Lower lobe of right lung (tissue), 2 donors: Measurements from ENCODE around the gene STRIP1. TPM values are rescaled to one million over a fixed set of nuclear protein-coding genes. Genes with fewer than 3 reads are reported as not detected.

ENCODE experiments used
- ATAC-seq, 2 donors: fragments of 200-7000 bp; cut with Tn5 transposase; one replicate each; pipeline ENCODE4 v1.9.1; 2020 to 2022; ENCODE audit warnings: mild to moderate bottlenecking in 2 of 2, moderate library complexity in 2 of 2
- DNase-seq: peaks from one replicate; pipeline ENCODE4 v3.0.0-alpha.2; 2020
- H3K27ac ChIP-seq: fragments of 200-600 bp; one replicate; pipeline ENCODE4 v1.8.0; 2022
- H3K27me3 ChIP-seq: fragments of 200-600 bp; one replicate; pipeline ENCODE4 v1.8.0; 2022; ENCODE audit warnings: low read depth
- H3K36me3 ChIP-seq: fragments of 200-600 bp; one replicate; pipeline ENCODE4 v1.8.0; 2022; ENCODE audit warnings: mild to moderate bottlenecking
- H3K4me1 ChIP-seq: fragments of 200-600 bp; one replicate; pipeline ENCODE4 v1.8.0; 2022
- H3K4me3 ChIP-seq: fragments of 200-600 bp; one replicate; pipeline ENCODE4 v1.8.0; 2022; ENCODE audit warnings: mild to moderate bottlenecking
- H3K9me3 ChIP-seq: fragments of 200-600 bp; one replicate; pipeline ENCODE4 v1.8.0; 2022
- intact Hi-C: fragments of 100-400 bp; cut with DNase I; formaldehyde crosslinking; loops from one replicate; pipeline ENCODE4 v1.11.0; 2022
- total RNA-seq: library from RNA; stranded (reverse); fragmentation: NEBNext Ultra II Directional; extraction: Animal tissue kit (Norgen Biotek cat#: 25700); gene quantifications from one replicate; pipeline ENCODE4 v1.2.1, GENCODE V29; 2021
- TF ChIP-seq, protein P1 (sequence below): fragments of 200-600 bp; IDR thresholded peaks from one replicate; pipeline ENCODE4 v1.8.0; 2022; ENCODE audit warnings: antibody characterized with exemption, mild to moderate bottlenecking
- donor health status: DM: no; HTN: yes; CAD: no; lungs with severe emphysema.

STRIP1 gene
- total RNA-seq, 1 donor from 2014 or later: 36.5 TPM

DNA sequence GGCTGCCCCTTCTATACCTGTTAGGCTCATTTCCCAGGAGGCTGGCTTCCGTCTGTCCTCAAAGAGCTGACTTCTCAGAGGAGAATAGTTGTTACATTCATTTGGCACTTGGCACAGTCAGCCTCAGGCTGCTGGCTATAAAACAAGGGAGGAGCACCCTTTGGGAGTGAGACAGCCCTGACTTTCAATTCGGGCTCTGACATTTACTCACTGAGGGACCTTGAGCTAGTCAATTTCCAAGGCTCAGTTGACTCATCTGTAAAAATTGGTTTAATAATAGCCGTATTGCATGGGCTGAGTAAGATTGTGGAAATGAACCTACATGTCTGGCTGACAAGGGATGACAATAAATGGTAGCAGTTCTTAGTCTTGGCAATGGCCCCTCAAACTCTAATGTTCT is 22.4 kb downstream of the STRIP1 start:
- ATAC-seq (no peak), DNase-seq (no peak)
- intact Hi-C loops: no loop called here
- Histone ChIP-seq H3K27me3 (no peaks in the 10 kb centered on the region), H3K36me3 (peaks cover 72% of the 10 kb centered on the region), H3K4me1 (peaks cover 3% of the 10 kb centered on the region), H3K4me3 (no peak overlapping the region), H3K27ac (no peak overlapping the region), H3K9me3 (no peaks in the 10 kb centered on the region)
- TF ChIP-seq, protein P1, sequence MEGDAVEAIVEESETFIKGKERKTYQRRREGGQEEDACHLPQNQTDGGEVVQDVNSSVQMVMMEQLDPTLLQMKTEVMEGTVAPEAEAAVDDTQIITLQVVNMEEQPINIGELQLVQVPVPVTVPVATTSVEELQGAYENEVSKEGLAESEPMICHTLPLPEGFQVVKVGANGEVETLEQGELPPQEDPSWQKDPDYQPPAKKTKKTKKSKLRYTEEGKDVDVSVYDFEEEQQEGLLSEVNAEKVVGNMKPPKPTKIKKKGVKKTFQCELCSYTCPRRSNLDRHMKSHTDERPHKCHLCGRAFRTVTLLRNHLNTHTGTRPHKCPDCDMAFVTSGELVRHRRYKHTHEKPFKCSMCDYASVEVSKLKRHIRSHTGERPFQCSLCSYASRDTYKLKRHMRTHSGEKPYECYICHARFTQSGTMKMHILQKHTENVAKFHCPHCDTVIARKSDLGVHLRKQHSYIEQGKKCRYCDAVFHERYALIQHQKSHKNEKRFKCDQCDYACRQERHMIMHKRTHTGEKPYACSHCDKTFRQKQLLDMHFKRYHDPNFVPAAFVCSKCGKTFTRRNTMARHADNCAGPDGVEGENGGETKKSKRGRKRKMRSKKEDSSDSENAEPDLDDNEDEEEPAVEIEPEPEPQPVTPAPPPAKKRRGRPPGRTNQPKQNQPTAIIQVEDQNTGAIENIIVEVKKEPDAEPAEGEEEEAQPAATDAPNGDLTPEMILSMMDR: no peak

GRCh38 chr1:110057963-110058518 is 23.6 kb downstream of the STRIP1 start:
- no peak overlapping the region for H3K4me3 ChIP-seq
- H3K9me3 ChIP-seq: no peaks in the 10 kb centered on the region
- TF ChIP-seq, protein P1: no peak
- intact Hi-C loops: no loop called here
- ATAC-seq: peak; percentile 23 to 64
- peaks cover 60% of the 10 kb centered on the region for H3K36me3 ChIP-seq
- DNase-seq: peak; percentile 62
- no peak overlapping the region for H3K27ac ChIP-seq
- H3K27me3 ChIP-seq: no peaks in the 10 kb centered on the region
- H3K4me1 ChIP-seq: peaks cover 3% of the 10 kb centered on the region

- no peak overlapping the region for H3K4me3 ChIP-seq
- H3K36me3 ChIP-seq: peaks cover 54% of the 10 kb centered on the region
- intact Hi-C loops: no loop called here
- H3K4me1 ChIP-seq: peaks cover 3% of the 10 kb centered on the region
- no peak overlapping the region for H3K27ac ChIP-seq
- H3K27me3 ChIP-seq: no peaks in the 10 kb centered on the region
- H3K9me3 ChIP-seq: no peaks in the 10 kb centered on the region
- TF ChIP-seq, protein P1: no peak
- DNase-seq (no peak), ATAC-seq (no peak)
Measured at GRCh38 chr1:110058591-110058990, 24.2 kb downstream of the STRIP1 start.

DNA sequence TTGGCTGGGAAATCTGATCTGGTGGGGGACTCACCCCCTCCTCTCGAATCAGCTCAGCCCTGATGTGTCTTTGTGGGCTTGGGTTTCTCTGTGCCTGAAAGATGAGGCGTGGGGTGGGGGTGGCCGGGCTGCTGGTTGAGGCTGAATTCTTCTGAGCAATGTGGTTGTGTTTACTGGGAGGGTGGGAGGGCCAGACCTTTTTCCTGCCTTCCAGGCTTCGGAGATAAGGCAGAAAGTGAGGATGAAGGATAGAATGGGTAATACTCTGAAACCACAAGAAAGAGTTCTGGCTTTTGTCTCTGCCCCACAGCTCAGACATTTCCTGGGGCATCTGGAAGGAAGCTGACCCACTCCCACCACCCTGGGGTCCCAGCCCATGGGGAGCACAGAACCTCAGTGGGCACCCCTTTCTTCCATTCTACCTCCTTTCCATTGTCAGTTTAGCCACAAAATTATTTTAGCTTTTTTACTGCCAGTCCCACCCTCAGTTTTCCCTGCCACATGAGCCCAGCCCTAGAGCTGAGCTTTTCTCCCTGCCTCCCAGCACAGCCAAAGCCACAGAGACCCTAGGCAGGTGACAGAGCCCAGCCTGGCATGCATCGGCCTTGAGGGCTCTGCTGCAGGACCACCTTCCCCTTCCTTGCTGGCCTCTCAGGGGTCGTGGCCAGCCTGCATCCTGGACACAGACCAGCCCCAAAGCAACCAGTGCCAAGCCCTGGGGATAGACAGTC is 24.9 kb downstream of the STRIP1 start:
- intact Hi-C loops: no loop called here
- ATAC-seq (no peak), DNase-seq (no peak)
- no peak overlapping the region for H3K4me3 ChIP-seq
- H3K27me3 ChIP-seq: no peaks in the 10 kb centered on the region
- no peak overlapping the region for H3K27ac ChIP-seq
- H3K9me3 ChIP-seq: no peaks in the 10 kb centered on the region
- TF ChIP-seq, protein P1: no peak
- peaks cover 3% of the 10 kb centered on the region for H3K4me1 ChIP-seq
- peaks cover 47% of the 10 kb centered on the region for H3K36me3 ChIP-seq

- DNase-seq (peak; percentile 74), ATAC-seq (peak; percentile 68 to 69)
- H3K4me1 ChIP-seq: peaks cover 3% of the 10 kb centered on the region
- no peak overlapping the region for H3K27ac ChIP-seq
- no peaks in the 10 kb centered on the region for H3K27me3 ChIP-seq
- intact Hi-C loops: no loop called here
- TF ChIP-seq, protein P1: peak; percentile 83
- no peak overlapping the region for H3K4me3 ChIP-seq
- H3K9me3 ChIP-seq: no peaks in the 10 kb centered on the region
- peaks cover 39% of the 10 kb centered on the region for H3K36me3 ChIP-seq
Measured at GRCh38 chr1:110060034-110060661, 25.7 kb downstream of the STRIP1 start.
